Astrocyte (in vitro differentiated cells and primary cell): ENCODE results near the gene HES1.

ENCODE experiments used
- CTCF ChIP-seq: IDR thresholded peaks from 2 replicates; pipeline ENCODE4 v1.5.1; 2011; ENCODE audit warnings: low read depth, mild to moderate bottlenecking, inconsistent platforms, low read length, moderate library complexity; ENCODE audit not compliant: insufficient read depth
- EZH2 ChIP-seq: IDR thresholded peaks from 2 replicates; pipeline ENCODE4 v1.6.1; 2012; ENCODE audit warnings: mild to moderate bottlenecking, low read length, inconsistent platforms; ENCODE audit not compliant: insufficient read depth

- TF ChIP-seq EZH2 (no peak), CTCF (no peak)
Measured at GRCh38 chr3:194170793-194171192, 34.8 kb downstream of the HES1 start.
